ENCODE measurements around the gene LAMC1. TPM values are rescaled to one million over a fixed set of nuclear protein-coding genes. Genes with fewer than 3 reads are reported as not detected.
A peak's percentile ranks its signal among the peaks of the same experiment; 100 is the strongest.

Gene LAMC1
- total and polyA plus RNA-seq, 12 donors, result 22.1 to 160 (median 115) TPM

- Histone ChIP-seq H3K36me3 (no peaks in the 10 kb centered on the region), H3K27ac (peak overlapping the region in 1 of 10 donors; percentile 27), H3K27me3 (no peaks in the 10 kb centered on the region), H3K4me1 (peaks cover 4 to 88% (median 61%) of the 10 kb centered on the region in 9 donors), H3K9me3 (no peaks in the 10 kb centered on the region), H3K4me3 (no peak overlapping the region)
- ATAC-seq, result no peak
- DNase-seq, result no peak
- intact Hi-C loops (cut with DNase I), result no loop called here
- 72 to 74% methylated on average over 2 of the region's 2 CpGs for WGBS, 2 donors
- TF ChIP-seq CTCF (IDR thresholded peaks at IDR 0.05), result no peak
Measured at GRCh38 chr1:183080406-183080805, 57.2 kb downstream of the LAMC1 start.

GRCh38 chr1:183081402-183082120, 58.3 kb downstream of the LAMC1 start:
- Histone ChIP-seq H3K36me3 (no peaks in the 10 kb centered on the region), H3K27ac (peak overlapping the region in 1 of 10 donors; percentile 27), H3K4me1 (peaks cover 2 to 87% (median 49%) of the 10 kb centered on the region in 9 donors), H3K4me3 (no peak overlapping the region), H3K9me3 (no peaks in the 10 kb centered on the region), H3K27me3 (no peaks in the 10 kb centered on the region)
- ATAC-seq (no peak), DNase-seq (no peak)
- no peak for TF ChIP-seq CTCF (IDR thresholded peaks at IDR 0.05)
- intact Hi-C loops (cut with DNase I), result no loop called here
- 90 to 95% methylated on average over 4 of the region's 4 CpGs for whole genome bisulfite sequencing, 2 donors

GRCh38 chr1:183082650-183083049, 59.4 kb downstream of the LAMC1 start:
- no peak for ATAC-seq
- no peak overlapping the region for H3K27ac ChIP-seq
- H3K36me3 ChIP-seq, result no peaks in the 10 kb centered on the region
- TF ChIP-seq CTCF (IDR thresholded peaks at IDR 0.05), result no peak
- no peaks in the 10 kb centered on the region for H3K9me3 ChIP-seq
- no peak for DNase-seq
- intact Hi-C loops (cut with DNase I), result no loop called here
- peaks cover 2 to 87% (median 49%) of the 10 kb centered on the region in 9 donors for H3K4me1 ChIP-seq
- WGBS, 2 donors, result 82 to 83% methylated on average over 1 of the region's 1 CpG
- no peaks in the 10 kb centered on the region for H3K27me3 ChIP-seq
- no peak overlapping the region for H3K4me3 ChIP-seq

GRCh38 chr1:183087001-183087400, 63.8 kb downstream of the LAMC1 start:
- DNase-seq (no peak), ATAC-seq (no peak)
- no peaks in the 10 kb centered on the region for H3K27me3 ChIP-seq
- H3K4me1 ChIP-seq, result peaks cover 8 to 88% (median 51%) of the 10 kb centered on the region in 9 donors
- no peaks in the 10 kb centered on the region for H3K9me3 ChIP-seq
- no peak overlapping the region for H3K27ac ChIP-seq
- H3K36me3 ChIP-seq, result no peaks in the 10 kb centered on the region
- TF ChIP-seq CTCF (IDR thresholded peaks at IDR 0.05), result no peak
- intact Hi-C loops (cut with DNase I), result no loop called here
- WGBS, 2 donors, result 82 to 86% methylated on average over 2 of the region's 2 CpGs
- H3K4me3 ChIP-seq, result no peak overlapping the region
